ENCODE results near the gene IRF2BP1. TPM values are rescaled to one million over a fixed set of nuclear protein-coding genes. Genes with fewer than 3 reads are reported as not detected.

IRF2BP1 gene
- polyA plus RNA-seq, 2 of the 4 experiments (the other 2 are of a cell fraction), result 10.9 to 23.1 TPM

GRCh38 chr19:45864629-45865082, 21.3 kb downstream of the IRF2BP1 start:
- no peaks in the 10 kb centered on the region for H3K9me3 ChIP-seq
- ChIA-PET POLR2A (interaction anchor here (0.5 to 2.7 kb wide), 5 partner anchors 16 to 435 kb away, joined by 3 to 30 read pairs (median 5); partner anchors contain the start of gene IRF2BP1), CTCF (interaction anchor here (0.6 to 11.3 kb wide), 33 partner anchors 8 to 531 kb away, joined by 3 to 315 read pairs (median 6); partner anchors contain the start of genes IRF2BP1, MYPOP and SIX5)
- ATAC-seq, result no peak
- peak overlapping the region; percentile 74 to 88 for H3K27ac ChIP-seq
- H3K4me3 ChIP-seq, result peak overlapping the region; percentile 71
- peaks cover 25% of the 10 kb centered on the region for H3K4me1 ChIP-seq
- H3K4me2 ChIP-seq, result peak overlapping the region; percentile 89
- 83% methylated on average over 12 of the region's 12 CpGs for WGBS (ENCODE audit: missing lambda C conversion rate)
- no peak for TF ChIP-seq BCL3 (IDR thresholded peaks at IDR 0.05)
- TF ChIP-seq JUNB (IDR thresholded peaks at IDR 0.05), result no peak
- TF ChIP-seq MAFK (IDR thresholded peaks at IDR 0.05; ENCODE audit: partially characterized antibody), result no peak
- no peak for TF ChIP-seq ESRRA (IDR thresholded peaks at IDR 0.05; ENCODE audit: borderline replicate concordance, low read length)
- no peak for TF ChIP-seq PBX3 (IDR thresholded peaks at IDR 0.05)
- no peak for TF ChIP-seq ZNF302 (CRISPR knock-in tag; IDR thresholded peaks at IDR 0.05)
- TF ChIP-seq JUN (IDR thresholded peaks at IDR 0.05), result no peak
- no peak for TF ChIP-seq HOXB5 (CRISPR knock-in tag; IDR thresholded peaks at IDR 0.05)
- TF ChIP-seq RCOR1 (IDR thresholded peaks at IDR 0.05; ENCODE audit: low read depth, low read length), result no peak
- TF ChIP-seq HDAC2 (IDR thresholded peaks at IDR 0.05), result no peak
- TF ChIP-seq KDM5A (IDR thresholded peaks at IDR 0.05), result no peak
- TF ChIP-seq POLR2A (IDR thresholded peaks at IDR 0.05; ENCODE audit: low read length), result no peak
- TF ChIP-seq TFCP2L1 (CRISPR knock-in tag; IDR thresholded peaks at IDR 0.05), result no peak
- no peak for TF ChIP-seq FOSL2 (IDR thresholded peaks at IDR 0.05)
- no peak for TF ChIP-seq FOSL2 (CRISPR knock-in tag; IDR thresholded peaks at IDR 0.05)
- TF ChIP-seq E2F6 (IDR thresholded peaks at IDR 0.05; ENCODE audit: borderline replicate concordance, low read depth), result no peak
- no peak for TF ChIP-seq ZC3H11A (IDR thresholded peaks at IDR 0.05)
- no peak for TF ChIP-seq CTCF (IDR thresholded peaks at IDR 0.05)
- no peak for TF ChIP-seq RAD21 (conservative IDR thresholded peaks at IDR 0.05 in 1 of 2, IDR thresholded peaks at IDR 0.05 in 1 of 2)
- no peak for FAIRE-seq
- DNase-seq (ENCODE audit: low read depth in 1 of 2, low spot score in 1 of 2), result no peak

GRCh38 chr19:45863840-45864628, 21.9 kb downstream of the IRF2BP1 start, which contains the start of gene FOXA3:
Gene FOXA3 (plus strand): TSS chr19:45864326. CDS start chr19:45864457, 131 bp downstream.
- CTCF ChIA-PET, result interaction anchor here (0.6 to 11.3 kb wide), 44 partner anchors 8 to 532 kb away, joined by 3 to 315 read pairs (median 5); partner anchors contain the start of genes DMPK, IRF2BP1, MYPOP and SIX5
- Histone ChIP-seq H3K4me1 (peaks cover 25% of the 10 kb centered on the region), H3K27ac (peak within 1 kb of the TSS; percentile 74 to 88), H3K9me3 (no peaks in the 10 kb centered on the region), H3K4me3 (peak within 1 kb of the TSS; percentile 71), H3K4me2 (peak within 1 kb of the TSS; percentile 89)
- DNase-seq (ENCODE audit: low read depth in 1 of 2, low spot score in 1 of 2), result peak; percentile 71 to 96
- 14% methylated on average over 26 of the region's 71 CpGs for WGBS (ENCODE audit: missing lambda C conversion rate)
- FAIRE-seq, result no peak
- POLR2A ChIA-PET, result interaction anchor here (0.5 to 2.7 kb wide), 28 partner anchors 7 to 436 kb away, joined by 3 to 30 read pairs (median 4); partner anchors contain the start of genes CCDC61, IRF2BP1, MYPOP and SIX5
- ATAC-seq, result peak; percentile 68 to 70
- TF ChIP-seq ZNF302 (CRISPR knock-in tag; IDR thresholded peaks at IDR 0.05) (no peak), RCOR1 (IDR thresholded peaks at IDR 0.05; ENCODE audit: low read depth, low read length) (no peak), MAZ (IDR thresholded peaks at IDR 0.05; ENCODE audit: borderline replicate concordance, low read depth, low read length) (no peak), CEBPB (IDR thresholded peaks at IDR 0.05) (no peak), ESRRA (IDR thresholded peaks at IDR 0.05; ENCODE audit: borderline replicate concordance, low read length) (no peak), HES2 (IDR thresholded peaks at IDR 0.05) (no peak), EP300 (IDR thresholded peaks at IDR 0.05) (no peak), CBX8 (IDR thresholded peaks at IDR 0.05) (no peak), TFCP2L1 (CRISPR knock-in tag; IDR thresholded peaks at IDR 0.05) (no peak), RARB (CRISPR knock-in tag; IDR thresholded peaks at IDR 0.05) (no peak), SMC3 (IDR thresholded peaks at IDR 0.05) (peak; percentile 91), HOXA7 (CRISPR knock-in tag; IDR thresholded peaks at IDR 0.05) (no peak), EHF (CRISPR knock-in tag; IDR thresholded peaks at IDR 0.05) (0 out of 2 replicates have a peak, but pooled peaks have one; percentile 70), ELK1 (IDR thresholded peaks at IDR 0.05; ENCODE audit: low read depth, low read length) (no peak), FOSL2 (IDR thresholded peaks at IDR 0.05) (no peak), FOSL2 (CRISPR knock-in tag; IDR thresholded peaks at IDR 0.05) (peak; percentile 16; the same call in 1 of the 2 replicates), CBX2 (IDR thresholded peaks at IDR 0.05; ENCODE audit: borderline replicate concordance, low read depth) (no peak)

Data from A549 (cell line).